ENCODE results near the gene SNAI3. TPM values are rescaled to one million over a fixed set of nuclear protein-coding genes. Genes with fewer than 3 reads are reported as not detected.

The SNAI3 gene
- total and polyA plus RNA-seq, 11 donors, result 0.76 to 9.5 (median 1.7) TPM

DNA sequence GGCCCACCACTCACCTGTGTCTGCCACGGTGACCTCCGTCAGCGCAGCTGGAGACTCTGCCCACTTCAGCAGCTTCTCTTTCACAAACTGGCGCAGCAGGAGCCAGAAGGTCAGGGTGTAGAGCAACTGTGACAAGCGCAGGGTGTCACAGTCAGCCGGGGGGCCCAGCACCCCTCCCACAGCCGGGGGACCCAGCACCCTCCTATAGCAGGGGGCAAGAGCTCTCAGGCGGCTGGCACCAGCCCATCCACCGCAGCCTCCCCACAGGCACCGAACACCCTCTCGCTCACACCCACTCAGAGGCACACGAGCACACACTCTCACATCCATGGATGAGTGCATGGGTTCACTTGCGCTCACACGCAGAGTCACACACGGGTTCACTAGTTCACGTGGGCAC lies 48.8 kb upstream of the SNAI3 start:
- WGBS, 4 donors, result 94 to 96% (median 95%) methylated on average over 14 to 16 of the region's 16 CpGs
- intact Hi-C loops (cut with DNase I), result loop anchor here in 5 of 10 donors (5.0 to 10.0 kb wide), 3 partner anchors 432 to 482 kb away; partner anchors contain the start of gene ZNF778 (in 4 of the 5)
- H3K36me3 ChIP-seq, result peaks cover 0 to 78% (median 16%) of the 10 kb centered on the region in 9 donors
- ATAC-seq (no peak), DNase-seq (no peak)
- no peak for TF ChIP-seq CTCF (IDR thresholded peaks at IDR 0.05)
- TF ChIP-seq POLR2A (IDR thresholded peaks at IDR 0.05), result no peak
- H3K4me1 ChIP-seq, result peaks cover 0 to 11% (median 0%) of the 10 kb centered on the region in 12 donors
- H3K27me3 ChIP-seq, result no peaks in the 10 kb centered on the region
- H3K9me3 ChIP-seq, result no peaks in the 10 kb centered on the region
- no peak overlapping the region for H3K4me3 ChIP-seq
- H3K27ac ChIP-seq, result no peak overlapping the region

- ATAC-seq, result no peak
- TF ChIP-seq POLR2A (IDR thresholded peaks at IDR 0.05) (no peak), CTCF (IDR thresholded peaks at IDR 0.05) (no peak)
- no peak overlapping the region for H3K4me3 ChIP-seq
- peaks cover 0 to 77% (median 16%) of the 10 kb centered on the region in 9 donors for H3K36me3 ChIP-seq
- peaks cover 0 to 11% (median 0%) of the 10 kb centered on the region in 12 donors for H3K4me1 ChIP-seq
- H3K9me3 ChIP-seq, result no peaks in the 10 kb centered on the region
- H3K27ac ChIP-seq, result no peak overlapping the region
- intact Hi-C loops (cut with DNase I), result loop anchor here in 1 of 10 donors (10.0 kb wide), 1 partner anchor 480 kb away; the partner anchor contains the start of gene ZNF778
- DNase-seq, result no peak
- no peaks in the 10 kb centered on the region for H3K27me3 ChIP-seq
- WGBS, 4 donors, result 80 to 95% (median 93%) methylated on average over 3 to 23 of the region's 23 CpGs
Measured at GRCh38 chr16:88734361-88734728, 48.0 kb upstream of the SNAI3 start.

- peaks cover 0 to 72% (median 16%) of the 10 kb centered on the region in 9 donors for H3K36me3 ChIP-seq
- DNase-seq, result no peak
- peaks cover 0 to 11% (median 0%) of the 10 kb centered on the region in 12 donors for H3K4me1 ChIP-seq
- H3K9me3 ChIP-seq, result no peaks in the 10 kb centered on the region
- H3K27ac ChIP-seq, result no peak overlapping the region
- no peak overlapping the region for H3K4me3 ChIP-seq
- H3K27me3 ChIP-seq, result no peaks in the 10 kb centered on the region
- no peak for ATAC-seq
- intact Hi-C loops (cut with DNase I), result loop anchor here in 1 of 10 donors (10.0 kb wide), 1 partner anchor 481 kb away; the partner anchor contains the start of gene ZNF778
- WGBS, 4 donors, result 86 to 93% (median 91%) methylated on average over 19 to 27 of the region's 27 CpGs
- TF ChIP-seq CTCF (IDR thresholded peaks at IDR 0.05), result no peak
- TF ChIP-seq POLR2A (IDR thresholded peaks at IDR 0.05), result no peak
Measured at GRCh38 chr16:88733630-88734360, 47.5 kb upstream of the SNAI3 start.

- H3K9me3 ChIP-seq, result no peaks in the 10 kb centered on the region
- no peak overlapping the region for H3K4me3 ChIP-seq
- DNase-seq (no peak), ATAC-seq (no peak)
- H3K36me3 ChIP-seq, result peaks cover 0 to 66% (median 16%) of the 10 kb centered on the region in 9 donors
- WGBS, 4 donors, result 87 to 90% (median 89%) methylated on average over 11 to 13 of the region's 13 CpGs
- H3K4me1 ChIP-seq, result peaks cover 0 to 10% (median 0%) of the 10 kb centered on the region in 12 donors
- H3K27ac ChIP-seq, result no peak overlapping the region
- intact Hi-C loops (cut with DNase I), result loop anchor here in 1 of 10 donors (10.0 kb wide), 1 partner anchor 482 kb away; the partner anchor contains the start of gene ZNF778
- no peaks in the 10 kb centered on the region for H3K27me3 ChIP-seq
- TF ChIP-seq POLR2A (IDR thresholded peaks at IDR 0.05) (no peak), CTCF (IDR thresholded peaks at IDR 0.05) (no peak)
Measured at GRCh38 chr16:88732961-88733294, 46.6 kb upstream of the SNAI3 start.

All from heart left ventricle (tissue), 16 donors.